ENCODE data around the gene SPACA4.
"Not testable (repeated sequence)": the region's sequence is repeated elsewhere in the genome, so short reads cannot be mapped to it uniquely, and the experiment has no call there.

SPACA4 gene

DNA sequence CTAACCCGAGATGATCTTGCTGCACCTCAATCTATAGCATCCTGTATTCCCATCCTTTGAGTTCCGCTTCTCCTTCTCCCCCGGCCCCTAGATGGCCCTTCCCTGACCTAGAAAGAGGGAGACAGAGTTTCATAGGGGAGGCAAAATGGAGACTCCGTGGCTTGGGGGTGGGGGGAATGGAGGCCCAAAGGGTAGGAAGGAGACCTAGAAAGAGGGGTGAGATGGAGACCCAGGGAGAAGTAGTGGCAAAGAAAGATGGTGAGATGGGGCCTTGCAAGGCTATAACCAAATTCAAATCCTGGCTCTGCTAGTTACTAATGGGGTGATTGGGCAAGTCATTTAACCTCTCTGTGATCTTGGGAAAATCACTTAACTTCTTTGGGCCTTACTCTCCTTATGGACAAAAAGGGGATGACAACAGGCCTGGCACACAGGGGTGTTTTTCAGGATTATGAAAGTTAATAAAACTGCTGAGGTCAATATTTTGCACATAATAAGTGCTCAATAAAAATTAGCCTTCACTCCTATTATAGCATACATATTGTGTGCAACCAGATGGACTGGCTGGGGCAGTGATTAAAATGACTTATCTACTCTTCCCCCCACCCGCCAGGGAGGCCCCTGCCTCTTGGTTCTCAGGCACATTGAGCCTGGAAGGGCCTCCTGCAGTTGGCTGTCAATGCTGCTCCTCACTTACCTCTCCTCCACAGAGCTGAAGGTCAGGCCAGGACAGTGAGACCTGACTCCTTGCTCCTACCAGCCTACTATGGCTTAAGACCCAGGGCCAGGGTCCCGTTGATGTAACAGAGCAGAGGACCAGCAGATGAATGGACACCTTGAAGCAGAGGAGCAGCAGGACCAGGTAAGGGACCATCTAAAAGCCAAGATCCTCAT lies 13.4 kb downstream of the SPACA4 start:
- no peak for DNase-seq

- DNase-seq, result no peak
These were observed 17.1 kb downstream of the SPACA4 start for GRCh38 chr19:48623556-48624066.

- DNase-seq, result peak; percentile 89
These were observed 17.6 kb downstream of the SPACA4 start for GRCh38 chr19:48624067-48624594.

- DNase-seq, result no peak
These were observed 18.5 kb downstream of the SPACA4 start for GRCh38 chr19:48624791-48625723.

DNA sequence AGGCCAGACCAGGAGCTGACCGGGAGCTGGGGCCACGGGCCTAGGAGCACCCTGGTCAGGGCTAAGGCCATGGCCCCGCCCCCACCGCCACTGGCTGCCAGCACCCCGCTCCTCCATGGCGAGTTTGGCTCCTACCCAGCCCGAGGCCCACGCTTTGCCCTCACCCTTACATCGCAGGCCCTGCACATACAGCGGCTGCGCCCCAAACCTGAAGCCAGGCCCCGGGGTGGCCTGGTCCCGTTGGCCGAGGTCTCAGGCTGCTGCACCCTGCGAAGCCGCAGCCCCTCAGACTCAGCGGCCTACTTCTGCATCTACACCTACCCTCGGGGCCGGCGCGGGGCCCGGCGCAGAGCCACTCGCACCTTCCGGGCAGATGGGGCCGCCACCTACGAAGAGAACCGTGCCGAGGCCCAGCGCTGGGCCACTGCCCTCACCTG lies 19.4 kb downstream of the SPACA4 start:
- no peak for DNase-seq

- DNase-seq, result no peak
These were observed 20.8 kb downstream of the SPACA4 start for GRCh38 chr19:48627201-48627864.

- DNase-seq, result no peak
These were observed 21.3 kb downstream of the SPACA4 start for GRCh38 chr19:48627865-48628314.

DNA sequence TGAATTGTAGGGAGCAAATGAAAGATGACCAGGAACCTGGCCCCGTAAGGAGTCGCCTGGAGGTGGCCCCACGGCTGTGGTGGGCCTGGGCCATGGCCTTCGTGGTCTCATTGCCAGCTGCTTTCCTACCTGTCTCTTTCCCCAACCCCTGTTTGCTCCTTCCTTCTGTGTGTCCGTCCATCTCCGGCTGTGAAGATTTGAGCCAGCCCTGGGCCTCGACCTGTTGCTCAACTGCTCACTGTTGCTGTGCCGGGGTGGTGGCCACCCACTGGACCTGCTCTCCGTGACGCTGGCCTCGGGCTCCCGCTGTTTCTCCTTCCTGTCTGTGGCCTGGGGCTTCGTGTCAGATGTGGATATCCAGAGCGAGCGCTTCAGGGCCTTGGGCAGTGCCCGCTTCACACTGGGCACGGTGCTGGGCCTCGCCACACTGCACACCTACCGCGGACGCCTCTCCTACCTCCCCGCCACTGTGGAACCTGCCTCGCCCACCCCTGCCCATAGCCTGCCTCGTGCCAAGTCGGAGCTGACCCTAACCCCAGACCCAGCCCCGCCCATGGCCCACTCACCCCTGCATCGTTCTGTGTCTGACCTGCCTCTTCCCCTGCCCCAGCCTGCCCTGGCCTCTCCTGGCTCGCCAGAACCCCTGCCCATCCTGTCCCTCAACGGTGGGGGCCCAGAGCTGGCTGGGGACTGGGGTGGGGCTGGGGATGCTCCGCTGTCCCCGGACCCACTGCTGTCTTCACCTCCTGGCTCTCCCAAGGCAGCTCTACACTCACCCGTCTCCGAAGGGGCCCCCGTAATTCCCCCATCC lies 22.1 kb downstream of the SPACA4 start:
- DNase-seq, result no peak

DNA sequence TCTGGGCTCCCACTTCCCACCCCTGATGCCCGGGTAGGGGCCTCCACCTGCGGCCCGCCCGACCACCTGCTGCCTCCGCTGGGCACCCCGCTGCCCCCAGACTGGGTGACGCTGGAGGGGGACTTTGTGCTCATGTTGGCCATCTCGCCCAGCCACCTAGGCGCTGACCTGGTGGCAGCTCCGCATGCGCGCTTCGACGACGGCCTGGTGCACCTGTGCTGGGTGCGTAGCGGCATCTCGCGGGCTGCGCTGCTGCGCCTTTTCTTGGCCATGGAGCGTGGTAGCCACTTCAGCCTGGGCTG lies 22.7 kb downstream of the SPACA4 start:
- no peak for DNase-seq

- DNase-seq, result no peak
These were observed 23.2 kb downstream of the SPACA4 start for GRCh38 chr19:48629599-48630295.

DNA sequence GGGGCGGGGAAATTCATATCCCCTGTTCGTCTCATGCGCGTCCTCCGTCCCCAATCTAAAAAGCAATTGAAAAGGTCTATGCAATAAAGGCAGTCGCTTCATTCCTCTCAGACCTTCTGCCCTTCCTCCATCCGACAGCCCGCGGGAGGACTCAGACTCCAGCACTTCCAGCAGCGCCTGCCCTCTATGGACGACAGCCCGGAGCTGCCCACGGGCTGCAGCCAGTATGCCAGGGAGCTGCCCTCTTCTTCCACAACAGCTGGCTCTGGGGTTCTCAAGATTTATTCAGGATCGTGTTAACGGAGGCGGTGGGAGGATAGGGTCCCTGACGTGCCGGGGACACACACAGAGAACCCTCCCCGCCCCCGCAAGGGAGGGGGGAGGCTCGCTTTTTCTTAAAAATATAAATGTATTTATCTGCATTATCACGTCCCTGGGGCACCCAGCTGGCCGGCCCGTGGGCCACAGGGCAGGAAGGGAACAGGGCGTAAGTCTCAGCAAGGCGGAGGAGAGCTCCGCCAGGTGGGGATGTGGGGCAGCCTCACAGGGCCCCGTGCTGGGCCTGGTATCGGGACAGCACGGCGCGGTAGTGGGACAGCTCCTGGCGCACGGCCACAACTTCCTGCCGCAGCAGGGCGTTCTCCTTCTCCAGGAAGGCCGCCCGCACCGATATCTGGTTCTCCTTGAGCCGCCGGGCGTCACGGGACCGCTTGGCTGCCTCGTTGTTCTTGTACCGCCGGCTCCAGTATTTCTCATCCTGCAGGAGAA lies 23.9 kb downstream of the SPACA4 start:
- DNase-seq, result no peak

DNA sequence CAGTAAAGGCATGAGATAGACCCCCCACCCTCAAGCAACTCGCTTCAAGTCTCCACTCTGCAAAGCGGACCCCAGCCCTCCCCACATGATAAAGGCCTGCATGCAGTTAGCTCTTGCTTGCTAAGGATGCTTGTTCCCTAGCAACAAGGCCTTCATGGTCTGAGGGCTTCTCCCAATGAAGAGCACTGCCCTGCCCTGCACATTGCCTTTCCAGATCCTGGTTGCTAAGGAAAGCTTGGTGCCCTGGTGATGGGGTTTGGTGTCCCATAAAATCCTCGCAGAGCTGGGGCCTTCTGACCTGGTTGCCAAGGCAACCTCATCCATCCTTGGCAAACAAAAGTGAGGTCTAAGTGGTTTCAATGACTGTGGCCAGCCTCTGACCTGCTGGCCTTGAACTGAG lies 24.7 kb downstream of the SPACA4 start:
- no peak for DNase-seq

GRCh38 chr19:48632286-48632685 lies 25.7 kb downstream of the SPACA4 start:
- not testable (repeated sequence) for DNase-seq

DNA sequence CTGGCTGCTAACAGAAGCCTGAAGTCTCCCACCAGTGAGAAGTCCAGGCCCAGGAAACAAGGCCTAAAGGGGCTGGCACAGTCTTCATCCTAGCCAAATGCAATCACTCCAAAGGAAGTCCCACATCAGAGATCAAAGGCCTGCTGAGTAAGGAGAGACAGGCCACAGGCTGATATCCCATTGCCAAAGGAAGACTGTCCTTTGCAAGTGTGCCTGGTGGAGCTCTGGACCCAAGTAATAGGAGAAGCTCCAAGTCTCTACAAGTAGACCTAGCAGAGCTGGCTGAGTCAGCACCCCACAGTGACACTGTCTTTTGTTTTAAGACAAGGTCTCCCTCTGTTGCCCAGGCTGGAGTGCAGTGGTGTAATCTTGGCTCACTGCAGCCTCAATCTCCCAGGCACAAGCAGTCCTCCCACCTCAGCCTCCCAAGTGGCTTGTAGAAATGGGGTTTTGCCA lies 26.2 kb downstream of the SPACA4 start:
- DNase-seq, result no peak

GRCh38 chr19:48633148-48634035 lies 26.9 kb downstream of the SPACA4 start:
- DNase-seq, result no peak

DNA sequence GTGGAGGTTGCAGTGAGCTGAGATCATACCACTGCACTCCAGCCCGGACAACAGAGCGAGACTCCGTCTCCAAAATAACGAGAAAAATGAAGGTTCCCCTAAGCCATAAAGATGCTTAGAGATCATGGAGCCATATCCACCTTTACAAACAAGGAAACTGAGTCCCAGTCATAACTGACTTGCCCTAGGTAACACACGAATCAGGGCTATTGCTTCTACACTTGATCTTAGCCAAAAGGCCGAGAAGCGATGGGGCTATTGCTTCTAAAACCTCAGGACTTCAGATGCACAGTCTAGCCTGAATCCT lies 27.4 kb downstream of the SPACA4 start:
- no peak for DNase-seq

GRCh38 chr19:48634424-48635262 lies 28.1 kb downstream of the SPACA4 start:
- peak; percentile 86 for DNase-seq

GRCh38 chr19:48635263-48635965 lies 28.9 kb downstream of the SPACA4 start:
- DNase-seq, result peak; percentile 65

All from central memory CD4-positive, alpha-beta T cell (primary cell).